ENCODE measurements around the gene CNR2.
"Not testable (repeated sequence)": the region's sequence is repeated elsewhere in the genome, so short reads cannot be mapped to it uniquely, and the experiment has no call there.

CNR2 gene

DNA sequence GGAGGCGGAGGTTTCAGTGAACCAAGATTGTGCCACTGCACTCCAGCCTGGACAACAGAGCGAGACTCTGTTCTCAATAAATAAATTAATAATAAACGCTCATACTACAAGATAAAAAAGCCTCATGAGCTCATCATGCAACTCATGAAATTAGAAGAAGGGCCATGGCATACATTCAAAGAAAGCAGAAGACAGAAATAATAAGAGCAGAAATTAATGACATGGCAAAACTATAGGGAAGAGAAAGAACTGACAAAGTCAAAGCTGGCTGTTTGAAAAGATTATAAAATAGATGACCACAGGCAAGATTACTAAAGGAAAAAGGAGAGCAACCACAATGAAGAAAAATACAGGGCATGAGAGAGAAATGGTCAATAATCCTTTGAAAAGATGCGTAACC lies 30.4 kb downstream of the CNR2 start:
- DNase-seq, result no peak

DNA sequence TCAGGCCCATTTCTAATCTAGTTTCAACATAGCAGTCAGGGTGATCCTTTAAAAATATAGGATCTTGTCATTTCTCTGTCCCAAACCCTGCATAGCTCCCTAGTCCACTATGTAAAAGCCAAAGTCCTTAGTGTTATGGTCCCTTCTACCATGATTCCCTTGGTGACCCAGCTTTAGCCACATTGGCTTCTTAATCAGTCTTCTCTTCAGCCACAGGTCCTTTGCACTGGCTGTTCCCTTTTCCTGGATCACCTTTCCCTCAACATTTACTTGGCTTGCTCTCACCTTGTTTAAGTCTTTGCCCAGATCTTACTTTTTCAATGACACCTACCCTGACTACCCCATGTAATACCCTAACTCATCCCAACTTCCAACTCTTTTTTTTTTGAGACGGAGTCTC lies 33.4 kb downstream of the CNR2 start:
- no peak for DNase-seq

DNA sequence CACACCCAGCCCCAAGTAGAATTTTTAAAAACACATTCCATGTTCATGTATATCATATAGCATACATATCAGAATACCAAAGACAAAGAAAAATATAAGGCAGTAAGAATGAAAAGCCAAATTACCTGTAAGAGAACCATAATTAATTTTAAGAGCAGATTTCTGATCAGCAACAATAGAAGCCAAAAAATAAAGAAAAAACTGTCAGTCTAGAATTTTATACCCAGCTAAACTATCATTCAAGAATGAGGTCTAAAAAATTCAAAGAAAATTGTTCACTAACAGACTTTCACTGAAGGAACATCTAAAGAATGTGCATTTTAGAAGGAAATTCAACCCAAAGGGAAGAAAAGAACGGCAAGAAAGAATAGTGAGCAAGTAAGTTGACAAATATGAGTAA lies 34.5 kb downstream of the CNR2 start:
- no peak for DNase-seq

DNA sequence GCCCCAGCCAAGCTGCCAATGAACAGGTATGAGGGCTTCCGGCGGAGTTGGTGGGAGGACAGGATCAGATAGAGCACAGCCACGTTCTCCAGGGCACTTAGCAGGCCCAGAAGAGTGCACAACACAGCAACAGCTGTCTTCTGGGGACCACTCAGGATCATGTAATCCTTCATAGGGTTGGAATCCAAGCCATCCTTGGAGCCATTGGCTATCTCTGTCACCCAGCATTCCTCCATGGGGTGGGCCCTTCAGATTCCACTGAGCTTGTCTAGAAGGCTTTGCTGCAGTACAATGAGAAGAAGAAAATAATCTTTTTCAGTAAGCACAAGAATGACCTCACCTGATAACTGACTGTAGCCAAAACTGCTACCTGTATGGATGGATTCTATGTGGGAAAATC lies 37.8 kb downstream of the CNR2 start:
- DNase-seq, result no peak

DNA sequence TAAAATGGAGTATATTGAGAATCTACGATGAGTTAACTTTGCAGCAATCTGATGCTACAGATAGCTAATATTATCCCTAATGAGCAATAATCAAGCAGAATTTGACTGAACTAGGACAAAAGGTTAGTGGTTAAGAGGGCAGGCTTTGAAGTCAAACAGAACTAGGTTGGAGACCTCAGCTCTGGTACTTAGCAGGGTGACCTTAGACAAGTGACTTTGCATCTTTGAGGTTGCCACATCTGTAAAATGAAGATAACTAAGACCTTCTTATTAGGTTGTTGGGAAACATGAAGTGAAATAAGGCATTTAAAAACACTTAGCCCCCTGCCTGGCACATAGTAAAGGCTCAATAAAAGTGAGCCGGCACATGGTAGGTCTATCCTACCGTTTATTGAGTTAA lies 40.7 kb downstream of the CNR2 start:
- no peak for DNase-seq

DNA sequence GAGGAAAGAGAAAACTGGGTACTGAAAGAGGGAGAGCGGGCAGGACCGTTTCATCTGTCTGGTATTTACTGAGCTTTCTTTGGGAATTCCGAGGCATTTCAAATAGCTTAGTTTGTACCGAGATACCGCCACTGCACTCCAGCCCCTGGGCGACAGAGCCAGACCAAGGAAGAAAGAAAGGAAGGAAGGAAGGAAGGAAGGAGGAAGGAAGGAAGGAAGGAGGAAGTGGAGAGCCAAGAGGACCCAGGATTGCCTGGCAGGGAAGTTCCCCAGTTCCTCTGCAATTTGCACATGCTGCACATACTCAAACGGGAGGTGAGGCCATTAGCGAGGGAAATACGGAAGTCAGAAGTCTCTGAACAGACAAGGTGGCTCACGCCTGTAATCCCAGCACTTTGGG lies 44.1 kb downstream of the CNR2 start:
- DNase-seq, result no peak

DNA sequence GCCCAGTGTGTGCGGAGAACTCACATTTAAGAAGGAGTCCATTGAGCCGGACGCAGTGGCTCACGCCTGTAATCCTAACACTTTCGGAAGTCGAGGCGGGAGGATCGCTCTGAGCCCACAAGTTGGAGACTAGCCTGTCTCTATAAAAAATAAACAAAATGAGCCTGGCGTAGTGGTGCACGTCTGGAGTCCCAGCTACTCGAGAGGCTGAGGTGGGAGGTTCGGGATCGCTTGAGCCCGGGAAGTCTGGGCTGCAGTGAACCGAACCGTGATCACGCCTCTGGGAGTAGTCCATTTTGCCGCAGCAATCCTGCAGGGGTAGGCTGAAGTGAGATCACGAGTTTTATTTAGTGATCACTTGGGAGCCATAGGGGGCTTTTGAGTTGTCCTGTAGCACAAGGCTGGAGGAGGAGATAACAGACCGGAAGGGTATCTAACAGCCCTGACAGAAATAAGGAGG lies 44.6 kb downstream of the CNR2 start:
- DNase-seq, result no peak

DNA sequence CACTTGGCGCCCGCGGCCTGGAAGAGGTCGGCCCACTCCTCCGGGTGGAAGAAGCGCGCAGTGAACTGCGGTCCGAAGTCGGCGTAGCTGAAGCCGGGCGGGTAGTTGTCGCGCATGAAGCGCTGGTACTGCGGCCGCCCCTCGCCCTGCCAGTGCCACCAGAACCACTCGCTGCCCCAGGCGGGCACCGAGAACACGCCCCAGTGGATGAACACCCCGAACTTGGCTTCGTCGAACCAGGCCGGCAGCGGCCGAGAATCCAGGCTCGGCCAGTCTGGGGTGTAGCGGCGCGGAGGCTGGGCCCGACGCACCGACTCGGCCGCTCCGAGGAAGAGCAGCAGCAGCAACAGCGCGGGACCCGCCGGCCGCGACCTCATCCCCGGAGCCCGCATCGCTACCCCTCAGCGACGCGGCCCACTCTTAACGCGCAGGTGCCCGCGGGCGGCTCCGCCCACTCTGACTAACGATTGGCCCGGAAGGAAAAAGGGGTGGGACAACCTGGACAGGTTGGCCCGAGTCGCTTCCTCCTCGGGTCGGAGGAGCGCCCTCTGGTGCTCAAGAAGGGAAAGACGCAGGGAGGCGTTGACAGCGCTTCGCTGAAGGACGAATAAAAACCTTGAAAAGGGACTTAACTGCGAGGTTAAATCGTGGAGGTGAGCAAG lies 45.1 kb downstream of the CNR2 start, which contains the start of gene FUCA1:
TSS of gene FUCA1 (minus strand) at position 396 of the 662 bp plus-strand sequence. CDS start at position 392, 4 bp downstream.
- peak; percentile 98 for DNase-seq

DNA sequence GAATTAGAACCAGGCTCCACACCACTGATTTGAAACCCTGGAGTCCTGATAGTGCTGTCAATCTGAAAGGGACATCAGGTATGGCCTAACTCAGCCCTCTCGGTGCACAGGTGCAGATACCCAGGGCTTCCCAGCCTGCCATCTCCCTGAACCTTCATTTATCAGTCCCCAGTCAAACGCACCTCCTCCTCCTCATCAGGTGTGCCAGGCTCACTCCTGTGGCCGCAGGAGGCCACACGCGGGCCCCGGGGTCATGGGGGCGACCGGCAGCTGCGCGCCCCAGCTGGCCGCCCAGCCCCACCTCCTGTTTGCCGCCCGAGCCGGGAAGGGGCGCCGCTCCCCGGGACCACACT lies 45.6 kb downstream of the CNR2 start:
- DNase-seq, result no peak

DNA sequence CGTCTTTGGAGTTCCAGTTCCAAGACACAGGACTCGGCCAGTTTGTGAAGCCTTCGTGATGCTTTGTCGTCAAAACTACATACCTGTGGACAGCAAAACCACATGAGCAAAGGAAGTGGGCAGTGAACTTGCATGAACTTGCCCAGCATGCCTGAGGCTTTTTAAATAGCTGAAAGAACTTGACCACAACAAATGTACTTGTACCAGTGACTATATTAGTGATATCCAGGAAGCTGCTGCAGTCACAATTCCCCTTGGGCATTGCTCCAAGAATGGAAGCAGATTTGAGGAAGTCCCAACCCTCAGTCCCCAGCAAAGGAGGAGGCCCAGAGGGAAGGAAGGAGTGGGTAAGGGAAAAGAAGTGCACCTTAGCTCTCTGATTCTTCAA lies 47.6 kb downstream of the CNR2 start:
- no peak for DNase-seq

DNA sequence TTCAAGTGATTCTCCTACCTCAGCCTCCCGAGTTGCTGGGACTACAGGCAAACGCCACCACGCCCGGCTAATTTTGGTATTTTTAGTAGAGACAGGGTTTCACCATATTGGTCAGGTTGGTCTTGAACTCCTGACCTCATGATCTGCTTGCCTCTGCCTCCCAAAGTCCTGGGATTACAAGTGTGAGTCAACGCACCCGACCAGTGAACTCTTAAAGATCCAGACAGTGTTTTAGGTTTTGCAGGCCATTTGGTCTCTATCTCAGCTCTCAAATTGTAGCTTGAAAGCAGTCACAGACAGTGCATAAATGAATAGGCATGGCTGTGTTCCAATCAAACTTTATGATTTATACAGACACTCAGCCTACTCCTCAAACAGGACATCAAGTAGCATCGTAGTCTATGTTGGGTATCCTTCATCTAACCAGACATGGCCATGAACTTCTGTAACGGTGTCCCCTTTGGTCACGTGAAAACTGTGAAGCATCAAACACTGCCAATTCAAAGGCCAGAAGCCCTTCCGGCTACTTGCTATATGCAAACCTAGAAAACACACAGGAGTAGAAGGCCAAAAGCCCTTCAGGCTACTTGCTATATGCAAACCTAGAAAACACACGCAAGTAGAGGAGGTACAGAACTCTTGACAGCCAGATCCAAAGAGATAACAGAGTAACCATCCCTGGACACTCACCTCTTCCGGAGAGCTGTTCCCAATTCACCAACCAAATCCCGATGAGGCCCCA lies 48.2 kb downstream of the CNR2 start:
- no peak for DNase-seq

DNA sequence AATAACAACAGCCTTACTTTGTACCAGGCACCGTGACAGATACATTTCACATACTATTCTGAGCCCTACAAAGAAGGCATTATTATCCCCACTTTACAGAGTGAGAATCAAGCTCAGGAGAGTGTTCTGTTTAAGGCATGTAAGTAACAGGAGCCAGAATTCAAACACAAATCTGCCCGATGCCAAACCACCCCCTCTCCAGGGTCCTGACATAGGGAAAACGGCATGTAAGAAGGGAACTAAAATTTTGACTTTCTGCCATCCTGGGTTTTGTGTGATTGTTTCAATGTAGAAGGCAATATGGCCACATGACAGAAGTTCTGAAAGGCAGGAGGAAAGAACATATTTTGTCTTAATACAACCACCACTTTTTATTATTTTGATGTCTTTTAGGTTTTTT lies 50.5 kb downstream of the CNR2 start:
- DNase-seq, result no peak

DNA sequence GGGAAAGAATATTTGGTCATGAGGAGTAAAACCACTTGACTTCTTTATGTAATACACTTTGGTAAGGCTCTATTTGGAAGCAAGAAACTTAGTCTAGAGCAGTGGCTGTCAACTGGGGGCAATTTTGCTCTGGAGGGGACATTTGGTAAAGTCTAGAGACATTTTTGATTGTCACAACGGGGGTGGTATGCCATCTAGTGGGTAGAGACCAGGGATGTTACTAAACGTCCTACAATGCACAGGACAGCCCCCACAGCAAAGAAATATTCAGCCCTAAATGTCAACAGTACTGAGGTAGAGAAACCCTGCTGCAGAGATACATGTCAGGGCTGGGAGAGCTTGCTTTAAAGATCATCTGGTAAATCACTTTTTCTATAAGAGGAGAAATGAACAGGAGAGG lies 58.6 kb downstream of the CNR2 start:
- peak; percentile 21 for DNase-seq

DNA sequence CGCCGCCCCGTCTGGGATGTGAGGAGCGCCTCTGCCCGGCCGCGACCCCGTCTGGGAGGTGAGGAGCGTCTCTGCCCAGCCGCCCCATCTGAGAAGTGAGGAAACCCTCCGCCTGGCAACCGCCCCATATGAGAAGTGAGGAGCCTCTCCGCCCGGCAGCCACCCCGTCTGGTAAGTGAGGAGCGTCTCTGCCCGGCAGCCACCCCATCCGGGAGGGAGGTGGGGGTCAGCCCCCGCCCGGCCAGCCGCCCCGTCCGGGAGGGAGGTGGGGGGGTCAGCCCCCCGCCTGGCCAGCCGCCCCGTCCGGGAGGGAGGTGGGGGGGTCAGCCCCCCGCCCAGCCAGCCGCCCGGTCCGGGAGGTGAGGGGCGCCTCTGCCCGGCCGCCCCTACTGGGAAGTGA lies 60.0 kb downstream of the CNR2 start:
- DNase-seq, result not testable (repeated sequence)

DNA sequence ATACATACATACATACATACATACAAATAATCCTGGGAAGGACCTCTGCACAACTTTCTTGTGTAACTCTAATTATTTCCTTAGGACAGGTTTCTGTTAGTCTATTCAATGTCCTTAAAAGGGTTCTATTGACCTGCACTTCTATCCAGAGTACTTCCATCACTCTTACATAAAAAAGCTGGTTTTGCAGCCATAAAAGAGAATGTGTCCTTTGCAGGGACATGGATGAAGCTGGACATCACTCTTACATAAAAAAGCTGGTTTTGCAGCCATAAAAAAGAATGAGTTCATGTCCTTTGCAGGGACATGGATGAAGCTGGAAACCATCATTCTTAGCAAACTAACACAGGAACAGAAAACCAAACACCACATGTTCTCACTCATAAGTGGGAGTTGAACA lies 61.8 kb downstream of the CNR2 start:
- DNase-seq, result not testable (repeated sequence)

DNA sequence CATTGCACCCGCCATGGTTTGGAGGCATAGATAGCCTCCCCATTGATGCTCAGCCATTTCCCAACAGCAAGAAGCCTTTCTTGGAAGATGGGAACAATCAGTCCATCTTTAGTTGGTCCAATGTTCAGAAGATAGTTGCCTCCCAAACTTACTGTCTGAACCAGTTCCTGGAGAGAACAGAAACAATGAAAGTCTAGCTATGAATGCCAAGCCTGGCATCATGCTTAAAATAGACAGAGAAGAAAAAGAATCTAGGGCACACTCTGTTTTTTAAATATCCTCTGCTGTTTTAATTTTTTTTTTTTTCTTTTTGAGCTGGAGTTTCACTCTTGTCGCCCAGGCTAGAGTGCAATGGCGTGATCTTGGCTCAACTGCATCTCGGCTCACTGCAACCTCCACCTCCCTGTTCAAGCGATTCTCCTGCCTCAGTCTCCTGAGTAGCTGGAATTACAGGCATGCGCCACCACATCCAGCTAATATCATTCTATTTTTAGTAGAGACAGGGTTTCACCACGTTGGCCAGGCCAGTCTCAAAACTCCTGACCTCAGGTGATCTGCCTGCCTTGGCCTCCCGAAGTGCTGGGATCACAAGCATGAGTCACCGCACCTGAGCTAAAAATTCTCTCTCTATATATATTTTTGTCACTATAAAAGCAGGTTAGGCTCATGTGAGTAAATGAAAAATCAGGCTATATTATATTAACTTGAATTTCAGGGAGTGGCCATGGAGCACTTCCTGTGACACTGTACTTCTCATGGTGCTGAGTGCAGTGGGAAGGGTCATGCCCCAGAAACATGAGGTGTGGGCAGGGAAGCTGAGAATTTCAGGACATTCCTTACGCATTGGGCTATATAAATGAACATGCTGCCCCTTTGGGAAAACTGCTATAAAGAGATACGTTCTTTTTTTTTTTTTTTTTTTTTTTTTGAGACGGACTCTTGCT lies 64.2 kb downstream of the CNR2 start:
- no peak for DNase-seq

DNA sequence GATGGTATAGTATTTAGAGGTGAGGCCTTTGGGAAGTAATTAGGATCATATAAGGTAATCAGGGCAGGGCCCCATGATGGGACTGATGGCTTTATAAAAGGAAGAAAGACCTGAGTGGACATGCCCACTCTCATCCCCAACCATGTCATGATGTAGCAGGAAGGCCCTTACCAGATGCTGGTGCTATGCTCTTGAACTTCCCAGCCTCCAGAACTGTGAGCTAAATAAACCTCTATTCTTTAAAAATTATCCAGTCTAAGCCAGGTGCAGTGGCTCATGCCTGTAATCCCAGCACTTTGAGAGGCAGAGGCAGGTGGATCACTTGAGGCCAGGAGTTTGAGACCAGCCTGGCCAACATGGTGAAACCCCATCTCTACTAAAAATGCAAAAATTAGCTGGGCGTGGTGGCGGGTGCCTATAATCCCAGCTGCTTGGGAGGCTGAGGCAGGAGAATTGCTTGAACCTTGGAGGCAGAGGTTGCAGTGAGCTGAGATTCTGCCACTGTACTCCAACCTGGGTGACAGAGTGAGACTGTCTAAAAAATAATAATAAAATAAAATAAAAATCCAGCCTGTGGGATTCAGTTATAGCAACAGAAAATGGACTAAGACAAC lies 65.6 kb downstream of the CNR2 start:
- not testable (repeated sequence) for DNase-seq

DNA sequence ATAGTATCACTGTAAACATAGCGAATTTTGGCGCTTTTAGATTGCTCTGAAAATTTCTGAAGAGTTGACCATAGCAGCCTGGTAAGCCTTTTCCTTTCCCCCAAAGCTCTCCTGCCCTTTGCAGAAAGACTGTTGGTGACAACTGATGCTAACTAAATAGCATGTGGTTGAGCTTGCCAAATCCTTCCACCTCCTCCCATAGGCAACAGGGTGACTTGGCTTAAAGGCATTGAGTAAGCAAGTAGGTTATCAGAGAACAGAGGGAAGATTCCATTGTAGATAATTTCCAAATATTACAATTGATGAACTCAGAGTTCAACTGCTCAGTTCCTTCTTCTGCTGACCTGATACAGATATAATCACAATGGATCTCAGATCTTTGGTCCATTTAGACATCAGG lies 68.0 kb downstream of the CNR2 start:
- no peak for DNase-seq

DNA sequence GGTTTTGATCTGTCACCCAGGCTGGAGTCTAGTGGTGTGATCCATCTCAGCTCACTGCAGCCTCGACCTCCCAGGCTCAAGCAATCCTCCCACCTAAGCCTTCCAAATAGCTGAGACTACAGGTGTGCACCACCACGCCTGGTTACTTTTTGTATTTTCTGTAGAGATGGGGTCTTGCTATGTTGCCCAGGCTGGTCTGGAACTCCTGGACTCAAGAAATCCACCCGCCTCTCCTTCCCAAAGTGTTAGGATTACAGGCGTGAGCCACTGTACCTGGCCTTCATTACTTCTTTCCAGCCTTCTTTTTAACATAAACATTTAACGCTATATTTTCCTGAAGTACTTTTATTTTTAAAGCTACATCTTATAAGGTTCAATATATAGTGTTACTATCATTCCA lies 69.5 kb downstream of the CNR2 start:
- no peak for DNase-seq

DNA sequence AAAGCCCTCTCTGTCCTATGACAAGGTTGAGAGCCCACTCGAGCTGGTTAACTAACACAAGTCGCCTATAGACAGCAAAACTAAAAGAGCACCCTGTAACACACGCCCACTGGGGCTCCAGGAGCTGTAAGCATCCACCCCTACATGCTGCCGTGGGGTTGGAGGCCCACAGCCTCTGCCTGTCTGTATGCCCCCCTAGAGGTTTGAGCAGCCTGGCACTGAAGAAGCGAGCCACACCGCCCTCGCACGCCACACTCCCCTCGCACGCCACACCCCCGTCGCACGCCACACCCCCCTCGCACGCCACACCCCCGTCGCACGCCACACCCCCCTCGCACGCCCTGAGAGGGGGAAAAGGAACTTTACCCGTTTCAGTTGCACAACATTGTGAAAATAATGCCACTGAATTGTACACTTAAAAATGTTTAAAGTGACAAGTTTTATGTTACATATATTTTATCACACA lies 74.7 kb downstream of the CNR2 start:
- DNase-seq, result peak; percentile 81

DNA sequence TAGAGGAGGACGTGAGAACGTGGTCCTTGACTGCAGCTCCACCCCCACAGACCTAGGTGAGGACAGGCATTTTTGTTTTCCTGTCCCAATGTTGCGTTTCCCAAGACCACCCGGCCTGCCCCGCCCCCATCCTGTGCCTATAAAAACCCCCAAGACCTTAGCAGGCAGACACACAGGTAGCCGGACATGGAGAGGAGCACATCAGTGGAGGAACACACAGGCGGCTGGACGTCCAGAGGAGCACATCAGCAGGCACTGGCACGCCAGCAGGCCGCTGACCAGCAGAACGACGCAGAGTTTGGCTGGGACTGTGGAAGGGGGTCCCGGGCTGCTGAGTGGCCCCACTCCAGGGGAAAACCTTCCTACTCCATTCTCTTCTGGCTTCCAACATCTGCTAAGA lies 75.3 kb downstream of the CNR2 start:
- no peak for DNase-seq

DNA sequence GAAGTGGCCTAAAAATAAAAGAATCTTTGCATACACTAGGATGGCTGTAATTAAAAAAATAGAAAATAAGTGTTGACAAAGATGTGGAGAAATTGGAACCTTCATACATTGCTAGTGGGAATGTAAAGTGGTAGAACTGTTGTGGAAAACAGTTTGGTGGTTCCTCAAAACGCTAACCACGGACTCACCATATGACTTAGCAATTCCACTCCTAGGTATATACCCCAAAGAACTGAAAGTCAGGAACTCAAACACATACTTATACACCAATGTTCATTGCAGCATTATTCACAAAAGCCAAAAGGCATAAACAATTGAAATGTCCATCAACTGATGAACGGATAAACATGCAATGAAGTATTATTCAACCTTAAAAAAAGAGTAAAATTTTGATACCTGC lies 77.1 kb downstream of the CNR2 start:
- DNase-seq, result no peak

DNA sequence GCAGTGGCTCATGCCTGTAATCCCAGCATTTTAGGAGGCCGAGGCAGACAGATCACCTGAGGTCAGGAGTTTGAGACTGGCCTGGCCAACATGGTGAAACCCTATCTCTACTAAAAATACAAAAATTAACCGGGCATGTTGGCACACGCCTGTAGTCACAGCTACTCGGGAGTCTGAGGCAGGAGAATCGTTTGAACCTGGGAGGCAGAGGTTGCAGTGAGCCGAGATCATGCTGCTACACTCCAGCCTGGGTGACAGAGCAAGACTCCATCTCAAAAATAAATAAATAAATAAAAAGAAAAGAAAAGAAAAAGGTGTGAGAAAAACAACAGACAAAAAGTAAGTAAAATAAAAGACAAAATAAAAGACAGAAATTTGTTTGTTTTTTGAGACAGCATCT lies 79.0 kb downstream of the CNR2 start:
- DNase-seq, result not testable (repeated sequence)
